ENCODE results near the gene MYL6.
"Not testable (repeated sequence)": the region's sequence is repeated elsewhere in the genome, so short reads cannot be mapped to it uniquely, and the experiment has no call there.

MYL6 gene

DNA sequence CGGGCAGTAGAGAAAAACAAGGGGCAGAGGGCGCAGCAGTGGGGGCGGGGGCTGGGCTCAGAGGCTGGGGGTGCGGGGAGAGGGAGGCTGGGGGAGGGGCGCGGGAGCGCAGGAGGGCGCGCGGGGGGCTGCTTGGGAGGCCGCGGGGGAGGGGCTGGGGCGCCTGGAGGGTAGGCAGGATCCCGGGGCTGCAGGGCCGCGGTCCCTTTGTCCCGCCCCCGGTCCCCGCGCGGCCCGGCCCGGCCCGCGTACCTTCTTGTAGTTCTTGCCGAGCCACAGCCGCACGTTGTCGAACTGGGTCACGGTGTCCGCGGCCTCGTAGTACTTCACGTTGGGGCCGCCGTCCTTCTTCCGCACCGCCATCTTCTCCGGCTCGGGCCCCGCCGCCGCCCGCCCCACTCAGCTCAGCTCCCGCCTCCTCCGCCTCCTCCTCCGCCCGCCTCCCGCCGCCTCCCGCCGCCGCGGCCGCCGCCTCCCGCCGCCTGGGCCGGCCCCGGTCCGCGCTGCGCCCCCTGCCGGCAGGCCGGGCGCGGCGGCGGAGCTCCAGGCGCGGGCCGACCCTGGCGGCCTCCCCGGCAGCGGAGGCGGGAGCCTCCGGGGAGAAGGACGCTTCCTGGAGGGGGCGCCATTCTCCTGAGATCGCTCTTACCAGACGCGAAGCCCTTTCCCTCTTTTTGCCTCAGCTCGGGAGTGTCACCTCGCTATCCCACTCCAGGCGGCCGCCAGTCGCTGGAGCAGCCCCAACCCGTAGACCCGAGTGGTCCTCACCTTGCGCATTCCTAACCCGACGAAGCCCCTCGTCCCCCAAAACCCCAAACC lies 31.1 kb downstream of the MYL6 start, which contains the start of gene SMARCC2:
TSS of gene SMARCC2 (minus strand) at position 385 of the 819 bp plus-strand sequence. CDS start at position 363, 22 bp downstream.
- peak; percentile 70 to 73 (median 72) for DNase-seq (ENCODE audit: low read depth in 3 of 3)

DNA sequence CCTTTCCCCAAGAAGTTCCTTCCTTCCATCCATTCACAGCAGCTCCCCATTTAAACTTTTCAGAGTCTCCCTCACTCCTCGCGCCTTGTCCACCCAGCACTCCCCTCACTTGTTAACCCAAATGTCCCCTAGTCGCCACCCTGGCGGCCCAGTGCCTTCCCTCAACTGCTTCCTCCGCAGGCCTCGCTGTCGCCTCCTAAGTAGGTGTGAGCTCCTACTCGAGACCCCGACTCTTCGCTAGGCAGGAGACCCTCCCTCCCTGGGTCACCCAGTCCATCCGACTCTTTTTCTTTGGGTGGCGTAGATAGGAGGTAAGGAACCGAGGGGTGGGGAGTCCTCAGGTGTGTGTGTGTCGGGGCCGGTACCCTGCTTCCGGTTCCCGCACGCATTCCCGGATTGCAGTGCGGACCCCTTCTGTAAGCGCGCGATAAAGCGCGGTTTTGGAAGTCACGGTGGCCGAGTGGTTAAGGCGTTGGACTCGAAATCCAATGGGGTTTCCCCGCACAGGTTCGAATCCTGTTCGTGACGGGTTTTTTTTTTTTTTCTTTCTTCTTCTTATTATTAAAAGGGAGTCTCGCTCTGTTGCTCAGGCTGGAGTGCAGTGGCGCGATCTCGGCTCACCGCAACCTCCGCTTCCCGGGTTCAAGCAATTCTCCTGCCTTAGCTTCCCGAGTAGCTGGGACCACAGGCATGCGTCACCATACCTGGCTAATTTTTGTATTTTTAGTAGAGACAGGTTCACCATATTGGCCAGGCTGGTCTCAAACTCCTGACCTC lies 31.9 kb downstream of the MYL6 start:
- DNase-seq (ENCODE audit: low read depth in 3 of 3): peak; percentile 63 to 83 (median 66)

DNA sequence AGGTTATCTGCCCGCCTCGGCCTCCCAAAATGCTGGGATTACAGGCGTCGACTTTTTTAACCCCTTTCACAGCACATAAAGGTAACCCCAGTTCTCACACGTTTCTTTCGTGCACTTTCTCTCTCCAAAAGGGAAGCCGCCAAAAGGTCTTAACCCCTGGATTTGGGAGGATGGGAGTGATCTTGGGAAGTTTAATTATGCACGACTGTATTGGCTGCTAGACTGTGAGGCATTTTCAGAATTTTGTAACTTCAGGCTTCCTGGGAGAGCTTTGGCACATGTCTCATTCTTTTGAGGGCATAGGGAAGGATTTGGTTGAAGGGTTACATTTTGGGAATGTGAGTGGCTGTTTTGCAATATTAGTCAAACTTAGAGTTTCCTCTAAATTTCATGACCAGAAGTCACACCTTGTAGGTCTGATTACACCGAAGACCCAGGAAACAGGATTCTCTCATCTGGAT lies 32.6 kb downstream of the MYL6 start:
- no peak for DNase-seq (ENCODE audit: low read depth in 3 of 3)

DNA sequence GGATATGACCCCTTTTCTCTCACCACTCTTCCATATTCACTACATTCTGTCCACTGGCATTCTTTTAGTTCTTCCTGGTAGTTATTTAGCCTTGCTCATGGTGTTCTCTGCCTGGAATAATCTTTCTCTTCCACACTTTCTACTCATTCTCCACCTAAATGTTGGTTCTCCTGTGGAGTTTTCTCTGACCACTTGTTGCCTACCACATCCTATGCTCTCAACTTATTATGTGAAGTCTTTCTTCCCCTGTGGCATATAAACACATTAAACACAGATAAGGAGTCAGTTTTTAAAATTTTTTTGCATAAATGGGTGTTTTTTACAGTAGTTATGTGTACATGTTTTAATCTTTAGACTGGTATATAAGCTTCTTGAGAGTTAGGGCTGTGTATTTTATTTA lies 34.4 kb downstream of the MYL6 start:
- DNase-seq (ENCODE audit: low read depth in 3 of 3): no peak

DNA sequence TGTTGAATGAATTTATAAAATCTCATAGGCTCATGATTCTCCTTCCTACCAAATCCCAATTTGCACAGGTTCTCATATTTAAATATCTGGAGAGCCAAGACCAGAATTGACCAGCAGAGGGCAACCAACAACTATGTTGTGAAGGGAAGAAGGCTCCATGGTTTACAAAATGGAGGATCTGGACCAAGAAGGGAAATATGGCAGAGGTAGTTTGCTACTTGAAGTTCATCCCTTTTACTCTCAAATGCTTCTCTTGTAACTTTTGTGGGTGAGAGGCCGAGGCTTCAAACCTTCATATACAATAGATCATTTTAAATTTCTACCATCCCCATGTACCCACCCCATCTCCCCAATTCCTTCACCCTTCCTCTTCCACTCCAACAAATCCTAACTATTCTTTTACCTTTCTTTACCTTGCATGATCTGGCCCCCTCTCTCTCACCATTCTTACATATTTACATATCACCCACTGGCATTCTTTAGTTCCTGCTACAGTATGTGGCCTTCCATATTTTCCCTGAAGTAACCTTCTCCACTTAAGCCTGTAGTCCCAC lies 34.9 kb downstream of the MYL6 start:
- DNase-seq (ENCODE audit: low read depth in 3 of 3): peak; percentile 18 to 62 (median 42)

DNA sequence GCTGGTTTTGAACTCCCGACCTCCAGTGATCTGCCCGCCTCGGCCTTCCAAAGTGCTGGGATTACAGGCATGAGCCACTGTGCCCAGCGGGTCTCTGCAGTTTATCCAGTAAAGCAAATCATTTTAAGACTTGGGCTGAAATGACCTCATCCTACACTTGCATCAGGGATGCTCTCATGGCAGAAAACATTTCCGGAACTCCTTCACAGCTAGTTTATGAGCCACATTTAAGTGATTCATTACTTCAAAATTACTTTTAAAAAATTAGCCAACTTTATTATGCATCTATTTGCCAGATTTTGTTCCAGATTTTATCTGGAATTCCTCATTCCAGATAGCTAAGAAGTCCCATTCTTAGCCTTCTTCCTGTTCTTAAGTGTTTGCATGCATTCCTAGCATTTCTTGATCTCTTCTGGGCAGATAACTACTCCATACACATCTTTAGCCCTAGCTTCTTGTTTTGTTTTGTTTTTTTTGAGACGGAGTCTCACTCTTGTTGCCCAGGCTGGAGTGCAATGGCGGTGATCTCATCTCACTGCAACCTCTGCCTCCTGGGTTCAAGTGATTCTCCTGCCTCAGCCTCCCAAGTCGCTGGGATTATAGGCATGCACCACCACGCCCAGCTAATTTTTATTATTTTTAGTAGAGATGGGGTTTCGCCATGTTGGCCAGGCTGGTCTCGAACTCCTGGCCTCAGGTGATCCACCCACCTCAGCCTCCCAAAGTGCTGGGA lies 38.8 kb downstream of the MYL6 start:
- not testable (repeated sequence) for DNase-seq (ENCODE audit: low read depth in 3 of 3)

DNA sequence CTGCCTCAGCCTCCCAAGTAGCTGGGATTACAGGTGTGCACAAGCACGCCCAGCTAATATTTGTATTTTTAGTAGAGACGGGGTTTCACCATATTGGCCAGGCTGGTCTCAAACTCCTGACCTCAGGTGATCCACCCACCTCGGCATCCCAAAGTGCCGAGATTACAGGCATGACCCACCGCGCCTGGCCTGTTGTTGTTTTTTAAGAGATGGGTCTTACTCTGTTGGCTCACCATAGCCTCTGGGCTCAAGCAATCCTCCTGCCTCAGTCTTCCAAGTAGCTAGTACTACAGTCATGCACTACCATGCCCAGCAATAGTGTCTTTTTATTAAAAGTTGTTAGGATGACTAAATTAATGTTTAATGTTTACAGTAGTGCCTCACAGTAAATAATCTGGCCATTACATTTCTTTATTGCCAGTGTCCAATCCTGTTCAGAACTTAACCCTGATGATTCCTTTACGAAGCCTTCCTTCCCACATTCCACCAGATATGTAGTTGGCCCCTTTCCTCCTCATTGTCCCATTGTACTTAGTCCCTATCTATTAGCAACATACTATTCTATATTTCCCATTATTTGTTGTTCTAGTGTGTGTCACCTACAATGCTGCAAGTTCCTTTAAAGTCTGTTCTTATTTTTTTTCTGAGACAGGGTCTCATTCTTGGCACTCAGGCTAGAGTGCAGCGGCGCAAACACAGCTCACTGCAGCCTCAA lies 39.9 kb downstream of the MYL6 start:
- no peak for DNase-seq (ENCODE audit: low read depth in 3 of 3)

DNA sequence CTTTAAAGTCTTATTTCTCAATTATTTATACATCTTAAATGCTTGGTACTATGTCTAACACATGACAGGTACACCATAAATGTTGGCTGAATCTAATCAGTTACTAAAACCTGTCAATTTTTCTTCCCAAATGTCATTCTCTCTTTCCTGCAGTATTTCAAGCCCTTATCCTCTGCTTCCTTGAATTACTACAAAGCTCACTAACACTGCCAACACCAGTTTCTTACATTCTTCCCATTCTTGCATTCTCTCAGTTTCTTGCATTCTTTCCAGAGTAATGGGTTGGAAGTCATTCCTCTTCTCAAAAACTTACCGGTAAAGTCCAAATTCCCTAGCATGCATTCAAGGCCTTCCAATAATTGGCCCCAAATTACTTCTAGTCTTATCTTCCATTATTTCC lies 40.7 kb downstream of the MYL6 start:
- DNase-seq (ENCODE audit: low read depth in 3 of 3): no peak

DNA sequence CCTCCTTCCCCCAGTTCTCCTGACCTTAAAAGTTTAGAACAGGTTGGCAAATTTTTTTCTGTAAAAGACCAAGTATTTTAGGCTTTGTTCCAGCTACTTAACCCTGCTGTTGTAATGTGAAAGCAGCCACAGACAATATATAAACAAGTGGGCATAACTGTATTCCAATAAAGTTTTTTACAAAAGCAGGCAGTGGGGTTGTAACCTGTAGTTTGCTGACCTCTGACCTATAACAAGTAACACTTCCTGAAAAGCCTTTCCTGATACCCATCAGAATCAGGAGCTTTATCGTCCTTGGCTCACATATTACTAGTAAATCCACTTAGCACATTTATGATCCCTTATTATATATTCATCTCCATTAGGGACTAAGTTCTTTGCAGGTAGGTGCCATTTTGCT lies 44.2 kb downstream of the MYL6 start:
- no peak for DNase-seq (ENCODE audit: low read depth in 3 of 3)

DNA sequence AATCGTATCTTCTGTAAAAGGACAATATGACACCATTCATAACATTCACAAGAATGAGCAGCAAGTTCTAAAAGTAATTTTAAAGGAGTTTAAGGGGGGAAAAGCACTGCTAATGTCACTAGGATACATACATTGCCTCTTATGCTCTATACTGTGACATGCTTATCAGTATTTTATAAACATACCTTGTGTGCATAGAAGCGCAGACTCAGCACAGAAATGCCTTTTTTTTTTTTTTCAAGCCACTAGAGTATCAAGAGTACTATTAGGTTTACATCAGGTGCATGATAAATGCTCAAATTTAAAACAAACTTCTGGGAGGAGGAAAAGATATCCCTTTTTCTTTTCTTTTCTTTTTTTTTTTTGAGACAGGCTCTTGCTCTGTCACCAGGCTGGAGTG lies 44.7 kb downstream of the MYL6 start:
- no peak for DNase-seq (ENCODE audit: low read depth in 3 of 3)

DNA sequence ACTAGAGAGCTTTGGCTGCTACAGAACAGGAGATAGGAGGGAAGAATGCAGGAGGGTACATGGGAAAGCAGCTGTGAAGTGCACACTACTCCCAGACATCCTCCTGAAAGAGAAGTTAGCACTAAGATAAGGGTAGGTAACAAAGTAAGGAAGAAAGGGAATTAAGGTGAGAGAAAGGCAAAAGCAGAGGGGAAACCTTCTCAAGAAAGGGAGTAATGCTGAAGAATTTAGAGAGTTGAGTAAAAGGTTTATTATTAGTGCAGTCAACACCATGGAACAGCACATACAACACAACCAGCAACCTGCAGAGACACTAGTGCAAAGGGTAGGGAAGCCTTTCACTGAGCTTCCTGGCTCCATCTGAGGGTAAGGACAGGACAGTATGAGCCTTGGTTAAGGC lies 46.1 kb downstream of the MYL6 start:
- no peak for DNase-seq (ENCODE audit: low read depth in 3 of 3)

DNA sequence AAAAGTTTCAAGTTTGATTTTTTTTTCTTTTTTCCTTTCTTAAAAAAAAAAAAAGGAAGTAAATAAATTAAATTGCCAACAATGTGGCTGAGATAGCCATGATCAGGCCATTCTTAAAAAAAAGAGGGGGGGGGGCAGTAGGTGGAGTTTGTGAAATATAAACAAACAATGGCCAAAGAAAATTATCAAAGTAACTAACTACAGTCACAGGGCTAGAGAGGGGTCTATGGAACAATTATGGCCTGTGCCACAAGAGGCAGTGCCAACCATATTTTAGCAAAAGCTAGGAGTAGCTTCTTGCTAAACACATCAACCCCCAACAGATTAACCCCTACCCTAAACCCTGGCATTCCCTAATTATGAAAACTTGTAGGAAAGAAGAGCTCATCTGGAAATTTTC lies 47.3 kb downstream of the MYL6 start:
- no peak for DNase-seq (ENCODE audit: low read depth in 3 of 3)

DNA sequence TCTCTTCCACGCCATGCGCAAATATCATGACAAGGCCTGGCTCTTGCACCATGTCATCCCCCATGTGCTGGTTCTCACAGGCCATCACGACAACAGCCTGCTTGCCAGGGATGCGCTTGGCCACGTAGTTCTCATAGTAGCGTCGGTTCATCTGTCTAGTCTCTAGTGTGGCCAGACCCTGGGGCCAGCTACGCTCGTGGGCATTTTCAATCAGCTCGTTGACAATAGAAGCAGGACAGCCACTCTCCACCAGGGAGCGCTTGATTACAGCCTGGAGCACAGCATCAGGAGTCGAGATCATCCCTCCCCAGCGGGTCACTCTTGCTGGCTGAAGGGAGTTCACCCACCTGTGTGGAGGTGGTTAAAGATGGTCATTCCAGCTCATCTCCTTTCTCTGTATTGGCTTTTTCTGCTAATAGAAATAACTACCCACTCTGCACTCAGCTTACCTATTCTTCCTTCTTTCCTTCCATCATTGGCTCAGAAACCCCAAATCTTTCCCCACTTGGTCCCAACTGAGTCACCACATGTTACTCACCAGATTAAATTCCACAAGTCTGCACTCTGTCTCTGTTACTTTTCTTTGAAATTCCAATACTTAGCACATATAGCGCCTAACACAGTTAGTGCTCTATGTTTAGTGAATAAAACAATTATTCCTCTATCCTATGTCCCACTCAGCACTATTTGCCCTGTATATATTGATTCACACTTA lies 48.5 kb downstream of the MYL6 start:
- no peak for DNase-seq (ENCODE audit: low read depth in 3 of 3)

DNA sequence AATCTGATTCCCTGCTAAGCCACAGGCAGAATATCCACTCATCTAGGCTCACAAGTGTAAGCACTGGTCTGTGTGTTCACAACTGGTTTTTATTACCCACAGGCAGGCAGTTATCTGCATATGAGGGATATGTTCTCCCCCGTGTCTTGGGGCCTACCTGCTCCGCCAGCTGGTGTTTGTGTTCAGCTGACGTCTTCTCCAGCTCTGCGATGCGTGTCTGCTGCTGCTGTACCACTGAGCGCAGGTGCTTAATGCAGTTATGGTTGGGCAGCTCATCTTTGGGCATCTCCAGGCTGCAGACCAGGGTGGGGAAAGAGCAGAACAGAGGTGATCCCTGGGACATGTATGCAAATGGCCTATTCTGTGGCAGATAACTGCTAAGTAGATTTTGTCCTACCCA lies 49.8 kb downstream of the MYL6 start:
- DNase-seq (ENCODE audit: low read depth in 3 of 3): no peak

Data from stimulated activated CD4-positive, alpha-beta T cell treated with anti-CD3 and anti-CD28 coated beads, TNF-alpha, amount 100 ng/mL, for 4 hours (primary cell).